B cell (primary cell): ENCODE data around the gene BCL2. TPM values are rescaled to one million over a fixed set of nuclear protein-coding genes. Genes with fewer than 3 reads are reported as not detected.

Experiments
- ATAC-seq: fragments of 200-7000 bp; cut with Tn5 transposase; one replicate; pipeline ENCODE4 v1.10.0; 2021; ENCODE audit warnings: low read depth, mild to moderate bottlenecking, moderate number of reproducible peaks, moderate library complexity
- CTCF ChIA-PET: fragments of 350-600 bp; sonication (Branson Sonifier 250); formaldehyde crosslinking; loops from one replicate; lab custom pipeline; 2021; ENCODE audit warnings: antibody characterized with exemption, inconsistent platforms; lab: Charles Lee
- POLR2A ChIA-PET: fragments of 350-600 bp; sonication (Branson Sonifier 250); formaldehyde crosslinking; loops from one replicate; lab custom pipeline; 2021; ENCODE audit warnings: antibody characterized with exemption; lab: Charles Lee
- DNase-seq: peaks from one replicate; pipeline ENCODE4 v3.0.0; 2013
- H2AFZ ChIP-seq: 2 replicates; pipeline ENCODE4 v1.6.1; 2012; ENCODE audit warnings: mild to moderate bottlenecking, low read depth, low read length; ENCODE audit not compliant: insufficient read depth, poor library complexity, severe bottlenecking
- H3K27ac ChIP-seq, 2 donors: 1 replicate in 1 of 2; 2 replicates in 1 of 2; pipeline ENCODE4 v1.5.1; 2012 to 2013; ENCODE audit warnings: low read length in 2 of 2, mild to moderate bottlenecking in 2 of 2, moderate library complexity in 1 of 2
- H3K27me3 ChIP-seq, 4 experiments: fragments of 200-600 bp in 1 of 4; sonication (generic) in 1 of 4; replicated peaks in 1 of 4; 1 replicate in 2 of 4; 2 replicates in 2 of 4; pipeline versions ENCODE4 v1.6.1 to v1.7.0; 2013 to 2016; ENCODE audit warnings: low read length in 3 of 4, mild to moderate bottlenecking in 2 of 4, mixed read lengths in 1 of 4, moderate library complexity in 1 of 4; ENCODE audit not compliant: insufficient read depth in 4 of 4, control insufficient read depth in 3 of 4; ENCODE audit errors: control extremely low read depth in 1 of 4
- H3K36me3 ChIP-seq, 2 experiments: replicated peaks in 1 of 2; 1 replicate in 1 of 2; 2 replicates in 1 of 2; pipeline versions ENCODE4 v1.6.1 to v1.7.1; 2013; ENCODE audit warnings: low read length in 1 of 2; ENCODE audit not compliant: insufficient read depth in 2 of 2, control insufficient read depth in 1 of 2; ENCODE audit errors: control extremely low read depth in 1 of 2, extremely low read depth in 1 of 2
- H3K4me1 ChIP-seq, 2 donors: fragments of 200-600 bp in 1 of 2; sonication (generic) in 1 of 2; 1 replicate in 1 of 2; 2 replicates in 1 of 2; pipeline versions ENCODE4 v1.5.1 to v1.6.1; 2013 to 2017; ENCODE audit warnings: low read length in 2 of 2; ENCODE audit not compliant: control insufficient read depth in 2 of 2, insufficient read depth in 2 of 2
- H3K4me2 ChIP-seq: replicated peaks from 2 replicates; pipeline ENCODE3; 2012; ENCODE audit warnings: mild to moderate bottlenecking, low read depth, low read length; ENCODE audit not compliant: poor library complexity, severe bottlenecking
- H3K4me3 ChIP-seq, 5 experiments: fragments of 200-600 bp in 1 of 5; sonication (generic) in 1 of 5; 1 replicate in 3 of 5; 2 replicates in 2 of 5; pipeline versions ENCODE4 v1.5.1 to v1.7.0; 2011 to 2016; ENCODE audit warnings: low read length in 4 of 5, mild to moderate bottlenecking in 4 of 5, low read depth in 2 of 5, control low read depth in 1 of 5, moderate library complexity in 1 of 5; ENCODE audit not compliant: insufficient read depth in 1 of 5; ENCODE audit errors: control extremely low read depth in 1 of 5, extremely low read depth in 1 of 5
- H3K79me2 ChIP-seq: fragments of 200-600 bp; sonication (generic); one replicate; pipeline ENCODE4 v1.6.0; 2016; ENCODE audit warnings: low read length; ENCODE audit not compliant: control insufficient read depth, insufficient read depth
- H3K9ac ChIP-seq: fragments of 200-600 bp; sonication (generic); 2 replicates; pipeline ENCODE4 v1.6.1; 2017; ENCODE audit warnings: mild to moderate bottlenecking, low read length, moderate library complexity
- H3K9me3 ChIP-seq, 3 donors: one replicate each; pipeline versions ENCODE4 v1.6.1 to v1.7.1; 2013; ENCODE audit warnings: low read length in 2 of 3; ENCODE audit not compliant: control insufficient read depth in 2 of 3, insufficient read depth in 1 of 3; ENCODE audit errors: control extremely low read depth in 1 of 3
- H4K20me1 ChIP-seq: 2 replicates; pipeline ENCODE4 v1.6.0; 2012; ENCODE audit warnings: mild to moderate bottlenecking, low read length; ENCODE audit not compliant: insufficient read depth, control insufficient read depth, poor library complexity, severe bottlenecking
- H3K27ac Mint-ChIP-seq: one replicate; pipeline ENCODE4 v1.8.0; 2021; ENCODE audit warnings: mixed read lengths
- H3K27me3 Mint-ChIP-seq: one replicate; pipeline ENCODE4 v1.8.0; 2021; ENCODE audit warnings: mixed read lengths
- H3K4me1 Mint-ChIP-seq: one replicate; pipeline ENCODE4 v1.8.0; 2021; ENCODE audit warnings: mixed read lengths
- H3K4me3 Mint-ChIP-seq: one replicate; pipeline ENCODE4 v1.8.0; 2021; ENCODE audit warnings: mixed read lengths
- H3K9me3 Mint-ChIP-seq: one replicate; pipeline ENCODE4 v1.8.0; 2022; ENCODE audit warnings: mixed read lengths; ENCODE audit not compliant: insufficient read depth
- CTCF ChIP-seq: fragments of 200-600 bp; IDR thresholded peaks from one replicate; pipeline ENCODE4 v1.8.0; 2022; ENCODE audit warnings: antibody characterized with exemption, mild to moderate bottlenecking
- EZH2 ChIP-seq: IDR thresholded peaks from 2 replicates; pipeline ENCODE4 v1.6.1; 2012; ENCODE audit warnings: borderline replicate concordance, low read depth, mild to moderate bottlenecking, moderate library complexity, low read length; ENCODE audit not compliant: insufficient read depth, poor library complexity, severe bottlenecking
- WGBS: methylation state at CpG from one replicate; pipeline ENCODE4 v1.1.5; 2013; ENCODE audit warnings: missing lambda C conversion rate; ENCODE audit not compliant: insufficient coverage; 5-methylcytosine and 5-hydroxymethylcytosine counted together
- intact Hi-C: fragments of 100-400 bp; cut with micrococcal nuclease; formaldehyde crosslinking; loops from one replicate; pipeline ENCODE4 v1.10.0; 2022
- polyA plus RNA-seq: library from polyadenylated mRNA; depleted of rRNA; stranded (reverse); fragments of >200 nt; gene quantifications from 2 replicates; pipeline ENCODE4 v1.2.3, GENCODE V29; 2012
- total RNA-seq, 2 donors: library from RNA; stranded (reverse); fragments of 120-200 nt in 1 of 2; gene quantifications; 1 replicate in 1 of 2; 2 replicates in 1 of 2; pipeline versions ENCODE4 v1.2.3 to v1.2.4, GENCODE V29; 2013 to 2022

The BCL2 gene
- total and polyA plus RNA-seq, 2 donors (not counting 1 experiment from before 2014, with no cell fraction given) = 27.6 to 144 TPM

GRCh38 chr18:63098018-63098981 is 221.3 kb downstream of the BCL2 start:
- H3K4me1 ChIP-seq = peaks cover 15 to 21% of the 10 kb centered on the region in 2 donors
- ATAC-seq = no peak
- no peaks in the 10 kb centered on the region for H3K9me3 Mint-ChIP-seq
- no peaks in the 10 kb centered on the region for H3K79me2 ChIP-seq
- ChIA-PET POLR2A (no interaction called here), CTCF (interaction anchor here (1.1 kb wide), 1 partner anchor 13 kb away, joined by 3 read pairs; no protein-coding TSS in a partner anchor)
- WGBS = 17% methylated on average over 9 of the region's 16 CpGs
- DNase-seq = peak; percentile 29
- intact Hi-C loops = no loop called here
- no peak overlapping the region for H3K9ac ChIP-seq
- H3K27me3 ChIP-seq = no peaks in the 10 kb centered on the region
- no peaks in the 10 kb centered on the region for H3K9me3 ChIP-seq
- H3K4me1 Mint-ChIP-seq = peaks cover 15% of the 10 kb centered on the region
- H4K20me1 ChIP-seq = no peaks in the 10 kb centered on the region
- no peaks in the 10 kb centered on the region for H3K36me3 ChIP-seq
- TF ChIP-seq EZH2 (no peak), CTCF (no peak)
- peaks cover 16% of the 10 kb centered on the region for H3K27me3 Mint-ChIP-seq
- peak overlapping the region; percentile 35 for H2AFZ ChIP-seq
- no peak overlapping the region for H3K27ac ChIP-seq
- H3K4me3 ChIP-seq = no peak overlapping the region
- H3K4me2 ChIP-seq = peak overlapping the region; percentile 28
- H3K4me3 Mint-ChIP-seq = no peak overlapping the region
- peak overlapping the region; percentile 15 for H3K27ac Mint-ChIP-seq

- DNase-seq = no peak
- H3K27me3 ChIP-seq = no peaks in the 10 kb centered on the region
- ChIA-PET CTCF (interaction anchor here (1.1 kb wide), 1 partner anchor 12 kb away, joined by 3 read pairs; no protein-coding TSS in a partner anchor), POLR2A (no interaction called here)
- Mint-ChIP-seq H3K4me1 (peaks cover 15% of the 10 kb centered on the region), H3K4me3 (no peak overlapping the region), H3K9me3 (no peaks in the 10 kb centered on the region), H3K27me3 (peaks cover 16% of the 10 kb centered on the region), H3K27ac (peak overlapping the region; percentile 1)
- no peak for ATAC-seq
- 69% methylated on average over 8 of the region's 10 CpGs for WGBS
- H3K9ac ChIP-seq = no peak overlapping the region
- H3K79me2 ChIP-seq = no peaks in the 10 kb centered on the region
- H3K4me1 ChIP-seq = peaks cover 15 to 21% of the 10 kb centered on the region in 2 donors
- H2AFZ ChIP-seq = no peak overlapping the region
- no peak overlapping the region for H3K4me3 ChIP-seq
- no peak overlapping the region for H3K4me2 ChIP-seq
- intact Hi-C loops = no loop called here
- H3K36me3 ChIP-seq = no peaks in the 10 kb centered on the region
- no peaks in the 10 kb centered on the region for H4K20me1 ChIP-seq
- no peaks in the 10 kb centered on the region for H3K9me3 ChIP-seq
- TF ChIP-seq EZH2 (no peak), CTCF (no peak)
- H3K27ac ChIP-seq = no peak overlapping the region
These were observed 222.4 kb downstream of the BCL2 start for GRCh38 chr18:63097178-63097577.
